Stimulated activated CD4-positive, alpha-beta T cell treated with anti-CD3 and anti-CD28 coated beads, Interleukin-12 subunit alpha, Interleukin-12 subunit beta, amount 100 ng/mL, for 48 hours (primary cell): Measurements from ENCODE around the gene ANKRD13B.
"Not testable (repeated sequence)": the region's sequence is repeated elsewhere in the genome, so short reads cannot be mapped to it uniquely, and the experiment has no call there.

ENCODE experiments used
- DNase-seq, 3 donors: peaks; one replicate each; pipeline ENCODE4 v3.0.0-alpha.2; 2020; ENCODE audit warnings: low read depth in 2 of 3, low spot score in 1 of 3

Gene ANKRD13B

DNA sequence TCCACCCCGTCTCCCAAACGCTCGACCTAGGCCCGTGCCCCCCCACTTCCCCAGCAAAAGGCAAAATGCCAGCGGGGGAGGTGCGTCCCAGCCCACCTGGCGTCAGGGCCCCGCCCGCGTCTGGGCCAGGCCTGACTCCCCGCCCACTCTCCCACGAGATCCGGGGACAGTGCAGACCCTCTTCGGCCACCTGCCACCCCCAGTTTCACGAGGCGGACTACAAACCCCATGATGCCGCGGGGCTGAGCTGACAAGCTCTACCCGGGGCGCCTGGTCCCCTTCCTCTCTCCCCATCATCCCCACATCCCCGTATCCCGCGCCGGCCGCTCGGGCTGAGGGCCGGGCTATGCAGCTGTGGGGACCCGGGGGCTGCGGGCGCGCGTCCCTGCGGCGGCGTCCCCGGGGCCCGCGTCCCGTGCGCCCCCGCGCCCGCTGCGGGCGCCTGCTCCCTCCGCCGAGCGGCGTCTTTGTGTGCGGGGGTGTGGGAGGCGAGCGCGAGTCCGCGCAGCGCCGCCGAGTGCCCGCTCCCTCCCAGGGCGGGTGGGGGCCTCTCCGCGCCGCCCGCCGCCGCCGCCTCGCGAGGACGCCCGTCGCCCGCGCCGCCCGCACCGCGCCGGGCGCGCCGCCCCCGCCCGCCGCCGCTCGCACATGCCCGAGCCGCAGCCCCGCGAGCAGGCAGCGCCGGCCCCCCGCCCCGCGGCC, at the start of gene ANKRD13B:
Gene ANKRD13B (plus strand): TSS at position 283 of the 702 bp plus-strand sequence. CDS start 490 bp downstream, outside the sequence.
- no peak for DNase-seq

DNA sequence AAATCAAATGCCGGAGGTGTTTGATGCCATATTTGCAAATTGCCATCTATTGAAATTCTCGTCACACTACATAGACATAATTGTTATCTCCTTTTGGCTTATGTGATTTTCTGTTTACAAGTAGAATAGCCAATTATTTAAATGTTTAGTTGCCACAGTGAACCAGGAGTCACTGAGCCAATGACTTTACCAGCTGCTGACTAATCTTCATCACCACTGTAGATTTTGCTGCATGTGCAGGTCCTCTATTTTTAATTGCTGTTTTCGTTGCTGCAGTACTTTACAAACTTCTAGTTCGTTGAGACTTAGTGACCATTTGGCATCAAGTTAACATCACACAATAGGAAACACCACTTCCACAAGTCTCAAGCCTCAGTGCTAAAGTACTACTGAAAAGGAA, 48.9 kb upstream of the ANKRD13B start:
- DNase-seq: no peak

DNA sequence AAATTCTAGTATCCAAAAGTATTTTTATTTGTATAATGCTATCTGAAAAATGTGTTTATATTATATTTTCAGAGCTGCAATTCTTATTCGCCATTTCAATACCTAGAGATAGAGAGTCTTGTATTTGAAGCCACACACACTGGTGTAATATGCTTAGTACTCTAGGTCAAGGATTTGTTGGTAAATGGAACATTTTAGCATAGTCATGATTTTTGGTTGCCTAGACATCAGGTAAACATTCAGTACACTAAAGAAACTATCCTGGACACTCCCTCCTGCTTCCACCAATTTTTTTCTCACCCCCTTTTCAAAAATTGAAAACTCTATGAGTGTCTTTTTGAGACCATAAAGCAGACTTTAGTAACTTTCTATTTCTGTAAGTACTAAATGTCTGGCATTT, 46.8 kb upstream of the ANKRD13B start:
- DNase-seq: no peak

- DNase-seq: no peak
Observed at GRCh38 chr17:29546830-29547229, 46.1 kb upstream of the ANKRD13B start.

DNA sequence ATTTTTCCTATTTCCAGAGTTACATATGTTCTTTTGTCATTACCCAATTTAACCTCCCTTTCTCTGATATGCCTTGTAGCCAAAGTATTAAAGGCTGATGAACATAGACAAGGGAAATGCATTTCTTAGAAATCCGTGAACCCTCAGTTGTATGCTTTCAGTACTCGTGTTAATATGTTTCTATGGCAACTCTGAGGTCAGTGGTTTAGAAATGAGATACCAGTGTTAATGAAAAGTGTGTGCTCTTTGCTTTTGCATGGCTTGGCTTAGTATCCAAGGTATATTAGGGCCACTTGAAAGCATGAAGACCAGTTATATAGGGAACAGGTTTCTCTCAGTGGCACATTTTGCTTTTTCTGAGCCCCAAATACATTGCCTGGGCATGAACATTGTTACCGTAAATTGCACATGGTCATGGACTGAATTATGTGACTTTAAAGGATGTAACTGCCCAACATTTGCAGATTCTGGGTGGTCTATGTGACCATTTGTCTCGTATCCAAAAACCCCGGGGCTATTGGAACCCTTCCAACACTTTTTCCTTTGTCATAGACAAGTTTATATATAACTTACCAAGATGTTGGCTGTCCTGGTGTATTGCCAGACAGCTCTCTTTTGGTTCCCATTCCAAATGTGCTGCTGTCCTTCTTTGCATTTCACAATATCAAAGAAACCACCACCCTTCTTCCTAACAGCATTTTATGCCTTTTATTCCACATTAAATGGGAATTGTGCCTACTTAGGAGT, 43.6 kb upstream of the ANKRD13B start:
- DNase-seq: no peak

DNA sequence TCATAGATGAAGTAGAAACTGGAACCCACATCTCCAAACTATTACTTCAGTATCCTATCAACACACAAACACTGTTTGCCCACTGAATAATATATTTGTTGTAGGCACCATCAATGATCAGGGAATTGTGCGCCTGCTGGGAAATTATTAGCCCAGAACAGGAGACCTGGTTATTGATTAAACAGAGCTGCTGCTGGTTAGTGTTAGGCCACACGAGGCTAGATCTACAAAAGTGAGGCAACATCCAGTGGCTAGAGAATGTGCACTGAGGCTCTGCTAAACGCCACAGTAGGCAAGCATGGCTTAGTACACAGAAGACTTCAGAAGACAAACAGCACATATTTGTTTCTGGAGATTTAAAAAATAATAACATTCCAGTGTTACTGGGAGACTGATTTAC, 37.1 kb upstream of the ANKRD13B start:
- DNase-seq: no peak

GRCh38 chr17:29557085-29557738, 35.7 kb upstream of the ANKRD13B start:
- DNase-seq: no peak

DNA sequence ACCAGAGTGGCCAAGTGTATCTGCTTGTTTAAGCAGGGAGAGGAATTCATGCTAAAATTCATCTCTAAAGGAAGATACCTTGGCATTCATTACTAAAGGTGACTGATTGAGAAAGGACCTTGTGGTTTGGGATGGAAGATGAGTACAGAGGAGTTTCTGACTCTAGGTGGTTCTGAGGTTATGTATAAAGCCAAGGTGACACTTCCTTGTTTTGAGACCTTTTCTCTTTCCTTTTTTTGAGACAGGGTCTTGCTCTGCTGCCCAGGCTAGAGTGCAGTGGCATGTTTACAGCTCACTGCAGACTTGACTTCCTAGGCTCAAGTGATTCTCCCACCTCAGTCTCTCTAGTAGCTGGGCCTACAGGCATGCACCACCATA, 35.2 kb upstream of the ANKRD13B start:
- DNase-seq: no peak

- not testable (repeated sequence) for DNase-seq
Observed at GRCh38 chr17:29558139-29558538, 34.8 kb upstream of the ANKRD13B start.

GRCh38 chr17:29559640-29560039, 33.3 kb upstream of the ANKRD13B start:
- no peak for DNase-seq

- DNase-seq: no peak
Observed at GRCh38 chr17:29560316-29560715, 32.6 kb upstream of the ANKRD13B start.

DNA sequence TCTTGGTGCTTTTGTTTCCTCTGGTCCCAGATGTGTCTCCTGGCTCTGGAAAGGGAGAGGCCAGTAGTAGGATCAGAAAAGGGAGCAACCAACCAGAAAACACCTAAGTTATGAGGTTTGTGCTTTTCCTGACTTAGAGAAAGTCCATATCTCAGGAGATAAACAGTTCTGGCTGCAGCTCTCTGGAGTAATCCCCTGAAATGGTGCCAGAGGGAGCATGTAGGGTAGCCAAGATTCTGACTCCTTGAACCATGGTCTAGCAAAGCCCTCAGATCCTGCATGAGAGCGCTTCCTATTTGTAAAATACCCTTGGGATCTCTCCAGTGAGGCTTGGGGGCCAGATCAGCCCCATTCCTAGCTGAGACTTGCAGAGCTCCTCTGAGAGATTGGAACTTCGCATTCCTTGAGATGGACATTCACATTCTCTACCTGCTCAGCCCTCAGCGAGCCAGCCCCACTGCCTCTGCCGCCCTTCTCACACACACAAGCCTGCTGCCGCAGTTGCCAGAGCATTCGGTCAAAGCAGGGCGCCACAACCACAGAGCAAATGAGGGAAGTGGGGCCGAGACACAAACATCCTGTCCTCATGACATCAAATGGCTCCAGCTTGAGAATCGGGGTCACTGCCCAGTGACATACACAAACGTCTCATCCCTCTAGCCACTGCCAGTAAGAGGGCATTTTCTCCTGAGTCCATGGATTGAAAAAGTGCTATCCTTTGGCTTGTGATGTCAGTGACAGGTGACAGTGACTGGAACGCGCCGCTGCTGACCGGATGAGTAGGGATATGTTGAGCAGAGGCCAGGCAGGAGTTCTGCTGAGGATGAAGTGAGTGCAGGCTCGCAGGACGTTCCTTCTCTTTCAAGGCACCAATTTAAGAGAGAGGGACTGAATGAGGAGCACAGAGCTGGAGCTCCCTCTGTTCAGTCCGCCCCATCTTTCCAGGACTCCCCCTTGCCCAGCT, 31.1 kb upstream of the ANKRD13B start:
- DNase-seq: no peak

GRCh38 chr17:29562615-29563014, 30.3 kb upstream of the ANKRD13B start:
- DNase-seq: no peak

- DNase-seq: no peak
Observed at GRCh38 chr17:29563816-29564215, 29.1 kb upstream of the ANKRD13B start.

DNA sequence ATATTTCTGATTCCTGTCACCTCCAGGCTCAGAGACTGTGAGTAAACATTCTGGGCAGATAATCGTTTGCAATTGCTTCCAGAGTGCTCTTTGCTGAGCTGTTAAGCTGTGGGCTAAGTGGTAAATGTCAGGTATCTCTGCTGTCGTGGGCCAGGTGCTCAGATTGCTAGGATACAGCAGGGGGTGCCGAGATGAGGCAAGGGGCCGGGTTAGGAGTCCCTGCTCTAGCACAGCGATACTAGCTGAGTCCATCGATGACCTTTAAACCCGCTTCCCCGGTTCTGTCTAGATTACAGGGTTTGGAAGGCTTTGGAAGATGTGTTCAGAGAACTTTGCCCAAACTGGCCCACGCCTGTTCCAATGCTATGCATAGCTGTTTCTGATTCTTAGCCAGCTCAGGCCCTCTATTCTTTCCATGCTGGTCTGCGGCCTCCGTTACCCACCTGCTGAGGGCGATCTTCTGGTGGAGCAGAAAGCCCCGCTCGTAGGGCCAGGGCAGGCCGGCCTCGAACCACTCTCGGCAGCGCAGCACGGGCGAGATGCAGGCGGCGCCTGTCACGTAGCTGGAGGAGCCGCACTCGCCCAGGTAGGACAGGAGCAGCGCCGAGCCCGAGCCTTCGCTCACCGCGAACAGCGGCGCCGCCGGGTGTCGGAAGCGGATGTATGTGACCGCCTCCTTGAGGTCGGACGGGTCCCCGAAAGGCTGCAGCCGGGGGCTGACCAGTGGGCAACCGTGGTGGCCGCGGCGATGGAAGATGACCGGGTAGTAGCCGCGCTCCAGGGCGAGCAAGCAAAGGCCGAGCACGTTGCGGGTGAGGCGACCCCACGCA, 27.1 kb upstream of the ANKRD13B start:
- DNase-seq: peak; percentile 37 to 42 (median 41)

DNA sequence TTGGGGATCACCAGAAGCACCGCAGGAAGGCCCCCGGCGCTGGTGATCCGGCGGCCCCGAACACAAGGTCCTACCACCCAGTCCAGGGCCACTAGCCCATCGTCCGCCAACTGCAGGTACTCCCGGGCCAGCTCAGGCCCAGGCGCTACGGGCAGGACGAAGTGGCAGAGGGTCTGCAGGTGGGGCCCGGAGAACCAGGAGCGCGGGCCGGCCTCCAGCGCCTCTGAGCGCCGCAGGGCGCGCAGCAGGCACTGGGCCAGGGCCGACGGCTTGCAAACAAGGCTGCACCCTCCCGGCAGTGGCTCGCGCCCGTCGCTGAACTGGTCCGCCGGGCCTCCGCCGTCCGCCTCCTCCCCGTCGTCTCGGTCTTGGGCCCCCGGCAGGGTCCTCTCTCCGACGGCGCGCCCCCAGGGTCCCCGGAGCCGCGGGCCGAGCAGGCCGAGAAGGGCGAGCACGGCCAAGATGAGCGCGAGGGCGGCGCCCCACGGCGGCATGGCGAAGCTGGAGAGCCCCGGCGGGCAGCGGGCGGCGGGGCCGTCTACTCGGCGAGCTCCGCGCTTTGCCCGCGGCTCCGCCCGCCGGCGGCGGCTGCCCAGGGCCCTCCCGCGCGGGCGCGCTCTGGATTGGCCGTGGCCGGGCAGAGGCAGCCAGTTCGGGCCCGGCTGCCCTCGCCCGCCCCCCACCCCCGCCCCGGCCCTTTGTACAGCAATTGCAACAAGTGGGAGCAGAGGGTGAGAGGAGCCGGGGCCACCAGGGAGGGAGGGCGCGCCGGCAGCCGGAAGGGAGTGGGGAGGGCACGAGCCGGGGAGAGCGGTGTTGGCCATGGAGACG, 26.2 kb upstream of the ANKRD13B start, which contains the start of gene ABHD15:
Gene ABHD15 (minus strand): TSS at position 565 of the 831 bp plus-strand sequence. CDS start 71 bp downstream, at position 494.
- DNase-seq: peak in 2 of 3 donors; percentile 31 to 59

DNA sequence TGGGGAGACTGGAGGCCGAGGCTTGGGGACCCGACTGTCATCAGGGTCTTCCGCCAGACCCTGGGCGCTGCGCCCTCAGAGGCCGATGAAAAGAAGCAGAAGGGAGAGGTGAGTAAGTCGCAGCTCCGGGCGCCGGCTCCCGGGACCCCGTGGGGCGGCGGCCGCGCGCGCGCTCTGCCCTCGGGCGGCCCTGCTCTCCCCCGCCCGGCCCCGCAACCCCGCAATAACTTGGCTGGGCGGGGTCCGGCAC, 25.7 kb upstream of the ANKRD13B start:
- no peak for DNase-seq

GRCh38 chr17:29567554-29568330, 25.2 kb upstream of the ANKRD13B start:
- DNase-seq: peak in 2 of 3 donors; percentile 56 to 75
